IPS-20b (cell line): Measurements from ENCODE around the gene PM20D2.

Experiments used
- H3K27ac ChIP-seq: one replicate; pipeline ENCODE4 v1.5.1; 2013; ENCODE audit warnings: low read length
- H3K27me3 ChIP-seq: 2 replicates; pipeline ENCODE4 v1.6.1; 2013; ENCODE audit warnings: mild to moderate bottlenecking, low read length, inconsistent platforms; ENCODE audit not compliant: insufficient read depth
- H3K36me3 ChIP-seq: 2 replicates; pipeline ENCODE4 v1.6.1; 2013; ENCODE audit warnings: low read depth, mild to moderate bottlenecking, inconsistent platforms, low read length, moderate library complexity; ENCODE audit not compliant: insufficient read depth
- H3K4me1 ChIP-seq: 2 replicates; pipeline ENCODE4 v1.6.1; 2013; ENCODE audit warnings: mild to moderate bottlenecking, control low read depth, inconsistent platforms, low read length, moderate library complexity; ENCODE audit not compliant: insufficient read depth
- H3K4me3 ChIP-seq: 2 replicates; pipeline ENCODE4 v1.5.1; 2013; ENCODE audit warnings: mild to moderate bottlenecking, low read length, inconsistent platforms
- H3K9ac ChIP-seq: 2 replicates; pipeline ENCODE4 v1.6.1; 2013; ENCODE audit warnings: low read depth, mild to moderate bottlenecking, inconsistent platforms, low read length, moderate library complexity
- H3K9me3 ChIP-seq: 2 replicates; pipeline ENCODE4 v1.6.1; 2013; ENCODE audit warnings: mild to moderate bottlenecking, low read depth, low read length, inconsistent platforms; ENCODE audit not compliant: insufficient read depth

Gene PM20D2

DNA sequence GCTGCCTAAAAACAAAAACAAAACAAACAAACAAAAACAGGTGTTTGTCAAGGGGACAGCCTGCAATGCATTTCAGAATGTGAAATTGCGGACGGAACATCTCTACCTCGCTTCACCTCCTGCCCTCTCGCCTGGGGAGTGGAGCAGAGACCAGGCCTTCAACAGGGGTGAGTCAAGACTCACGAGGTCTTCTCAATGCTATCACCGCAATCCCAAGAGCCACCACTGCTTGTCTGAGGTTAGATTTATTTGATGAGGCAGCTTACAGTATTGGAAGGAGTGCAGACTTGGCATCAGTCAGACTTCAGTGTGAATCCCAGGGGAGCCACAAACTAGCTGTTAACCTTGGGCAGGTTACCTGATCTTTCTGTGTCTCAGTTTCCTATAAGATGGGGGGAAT lies 63.6 kb downstream of the PM20D2 start:
- Histone ChIP-seq H3K27ac (no peak overlapping the region), H3K27me3 (no peaks in the 10 kb centered on the region), H3K4me3 (no peak overlapping the region), H3K9ac (no peak overlapping the region), H3K36me3 (no peaks in the 10 kb centered on the region), H3K9me3 (no peaks in the 10 kb centered on the region), H3K4me1 (peaks cover 7% of the 10 kb centered on the region; the same call in 1 of the 2 replicates)

DNA sequence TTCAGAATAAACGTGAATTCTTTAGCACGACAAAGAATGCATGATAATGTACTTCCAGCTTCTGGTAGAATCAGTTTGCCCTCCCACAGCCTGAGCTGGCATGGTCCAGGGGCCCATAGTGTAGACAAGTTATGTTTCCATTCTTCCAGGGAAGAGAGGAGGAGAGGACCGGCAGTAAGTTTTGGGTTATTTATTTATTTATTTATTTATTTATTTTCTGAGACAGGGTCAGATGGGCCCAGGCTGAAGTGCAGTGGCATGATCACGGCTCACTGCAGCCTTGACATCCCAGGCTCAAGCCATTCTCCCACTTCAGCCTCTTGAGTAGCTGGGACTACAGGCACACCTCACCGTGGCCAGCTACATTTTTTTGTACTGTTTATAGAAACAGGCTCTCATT lies 66.6 kb downstream of the PM20D2 start:
- no peak overlapping the region for H3K27ac ChIP-seq
- H3K9ac ChIP-seq, result no peak overlapping the region
- no peaks in the 10 kb centered on the region for H3K36me3 ChIP-seq
- no peaks in the 10 kb centered on the region for H3K9me3 ChIP-seq
- no peaks in the 10 kb centered on the region for H3K27me3 ChIP-seq
- peaks cover 7% of the 10 kb centered on the region; the same call in 1 of the 2 replicates for H3K4me1 ChIP-seq
- H3K4me3 ChIP-seq, result no peak overlapping the region

DNA sequence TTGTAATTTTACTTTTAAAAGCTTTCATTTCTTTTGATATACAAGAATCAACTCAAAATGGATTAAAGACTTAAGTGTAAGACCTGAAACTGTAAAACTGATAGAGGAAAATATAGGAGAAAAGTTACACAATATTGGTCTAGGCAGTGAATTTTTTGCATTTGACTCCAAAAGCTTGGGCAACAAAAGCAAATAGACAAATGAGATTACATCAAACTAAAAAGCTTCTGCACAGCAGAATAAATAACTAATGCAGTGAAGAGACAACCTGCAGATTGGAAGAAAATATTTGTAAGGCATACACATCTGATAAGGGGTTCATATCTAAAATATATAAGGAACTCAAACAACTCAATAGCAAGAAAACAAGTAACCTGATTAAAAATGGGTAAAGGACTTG lies 68.3 kb downstream of the PM20D2 start:
- H3K9ac ChIP-seq, result no peak overlapping the region
- H3K27ac ChIP-seq, result no peak overlapping the region
- H3K4me3 ChIP-seq, result no peak overlapping the region
- no peaks in the 10 kb centered on the region for H3K27me3 ChIP-seq
- peaks cover 7% of the 10 kb centered on the region; the same call in 1 of the 2 replicates for H3K4me1 ChIP-seq
- H3K36me3 ChIP-seq, result no peaks in the 10 kb centered on the region
- no peaks in the 10 kb centered on the region for H3K9me3 ChIP-seq
